Choroid plexus epithelial cell (primary cell): ENCODE results near the gene ATRNL1.

Experiments used
- DNase-seq: peaks from one replicate; pipeline ENCODE4 v3.0.0-alpha.2; 2010; ENCODE audit warnings: low read depth
- H3K4me3 ChIP-seq: 2 replicates; pipeline ENCODE4 v1.5.1; 2011; ENCODE audit warnings: low read depth, mild to moderate bottlenecking, control low read depth, low read length, moderate library complexity
- CTCF ChIP-seq: conservative IDR thresholded peaks from 2 replicates; pipeline ENCODE4 v1.5.1; 2011; ENCODE audit warnings: low read depth, mild to moderate bottlenecking, control low read depth, inconsistent platforms, low read length, moderate library complexity

Gene ATRNL1

DNA sequence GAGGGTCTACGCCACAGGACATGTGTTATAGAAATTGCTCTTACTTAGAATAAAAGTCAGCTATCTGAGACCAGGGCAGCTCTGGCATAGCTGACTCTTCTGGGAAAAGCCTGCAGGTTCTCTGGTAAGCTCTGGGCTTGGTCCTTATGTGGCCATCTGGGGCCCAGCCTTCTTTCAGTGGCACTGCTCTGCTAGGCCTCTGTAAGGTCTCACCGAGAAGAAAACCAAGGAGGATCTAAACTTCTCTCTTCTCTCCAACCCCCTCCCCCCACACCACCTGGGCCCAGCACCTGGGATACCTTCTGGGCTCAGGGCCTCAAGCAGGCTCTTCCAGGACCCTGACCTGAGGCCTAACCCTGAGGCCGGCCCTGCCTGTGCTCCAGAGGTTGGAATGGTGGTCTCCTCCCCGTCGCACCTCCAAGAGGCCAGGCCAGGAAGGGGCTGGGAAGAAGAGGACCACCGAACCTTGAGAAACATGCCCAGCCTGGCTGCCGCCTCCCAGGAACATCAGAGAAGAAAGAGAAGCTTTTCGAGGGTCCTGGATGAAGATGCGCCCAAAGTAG is 856.2 kb downstream of the ATRNL1 start:
- no peak for DNase-seq
- no peak for TF ChIP-seq CTCF
- H3K4me3 ChIP-seq: no peak overlapping the region

GRCh38 chr10:115950320-115950719 is 857.2 kb downstream of the ATRNL1 start:
- DNase-seq: no peak
- no peak overlapping the region for H3K4me3 ChIP-seq
- TF ChIP-seq CTCF: no peak

- no peak for DNase-seq
- no peak for TF ChIP-seq CTCF
- H3K4me3 ChIP-seq: no peak overlapping the region
Measured at GRCh38 chr10:115951242-115951641, 858.1 kb downstream of the ATRNL1 start.

- no peak for TF ChIP-seq CTCF
- DNase-seq: no peak
Measured at GRCh38 chr10:115953281-115953680, 860.1 kb downstream of the ATRNL1 start.

GRCh38 chr10:115953968-115954367 is 860.8 kb downstream of the ATRNL1 start:
- no peak for TF ChIP-seq CTCF
- no peak overlapping the region for H3K4me3 ChIP-seq
- DNase-seq: no peak

More at GRCh38 chr10:115953281-115953680, 860.1 kb downstream of the ATRNL1 start:
- H3K4me3 ChIP-seq: no peak overlapping the region

DNA sequence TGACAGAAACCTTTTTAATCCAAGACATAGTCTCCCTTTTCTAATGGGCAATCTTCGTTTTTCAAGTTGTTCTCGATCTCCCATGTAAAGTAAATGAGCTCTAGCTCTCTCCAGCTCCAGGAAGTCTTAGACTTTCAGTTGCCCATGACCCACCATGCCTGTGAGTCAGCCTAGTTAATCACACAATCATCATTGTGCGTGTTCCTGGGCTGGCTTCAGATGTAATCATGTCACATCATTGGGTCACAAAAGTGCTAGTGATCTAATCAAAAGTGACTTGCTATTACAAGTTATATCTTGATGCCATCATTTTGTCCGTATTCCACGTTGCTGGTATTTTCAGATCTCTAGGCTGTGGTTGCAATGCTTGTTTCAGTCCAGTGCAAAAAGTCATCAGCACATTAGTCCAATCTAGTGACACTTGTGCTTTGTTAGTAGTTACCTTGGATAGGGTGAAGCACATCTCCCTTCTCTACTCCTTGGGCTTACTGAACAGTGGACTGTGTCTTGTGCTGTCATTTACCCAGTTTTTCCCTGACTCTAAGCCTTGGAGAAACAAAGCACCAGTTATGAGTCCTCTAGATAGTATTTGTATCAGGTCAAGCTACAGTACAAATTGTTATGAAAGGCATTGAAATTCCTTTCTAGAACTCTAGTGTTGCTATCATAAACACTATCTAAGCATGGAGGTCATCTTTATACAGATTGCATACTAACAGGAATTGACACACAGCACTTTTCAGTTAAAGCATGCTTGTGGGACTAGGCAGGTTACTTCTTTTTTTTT is 863.3 kb downstream of the ATRNL1 start:
- no peak for TF ChIP-seq CTCF
- no peak overlapping the region for H3K4me3 ChIP-seq
- DNase-seq: no peak

- no peak for TF ChIP-seq CTCF
- no peak overlapping the region for H3K4me3 ChIP-seq
- DNase-seq: no peak
Measured at GRCh38 chr10:115957012-115957399, 863.8 kb downstream of the ATRNL1 start.
